NCI-H345 treated with DMSO at 0.1 percent for 48 hours (cell line): ENCODE results near the gene SIK3.

Source experiments
- DNase-seq: peaks from one replicate; lab custom pipeline; 2025; ENCODE audit not compliant: unreplicated experiment; lab: John Stamatoyannopoulos, UW

Gene SIK3

DNA sequence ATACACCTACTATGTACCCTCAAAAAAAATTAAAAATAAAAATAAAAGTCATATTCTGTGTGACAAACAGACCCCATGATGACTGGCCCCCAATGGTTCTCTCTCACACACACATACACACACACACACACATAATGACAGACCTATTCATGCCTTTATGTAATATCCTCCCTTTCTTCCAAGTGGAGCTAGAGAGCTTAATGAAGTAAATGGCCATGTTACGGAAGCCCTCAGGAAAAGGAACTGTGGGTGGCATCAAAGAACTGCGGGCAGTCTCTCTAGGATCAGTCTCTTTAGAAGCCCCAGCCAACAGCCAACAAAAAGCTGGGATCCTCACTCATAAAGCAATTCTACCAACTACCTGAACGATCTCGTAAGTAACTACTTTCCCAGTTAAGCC lies 125.5 kb downstream of the SIK3 start:
- no peak for DNase-seq

DNA sequence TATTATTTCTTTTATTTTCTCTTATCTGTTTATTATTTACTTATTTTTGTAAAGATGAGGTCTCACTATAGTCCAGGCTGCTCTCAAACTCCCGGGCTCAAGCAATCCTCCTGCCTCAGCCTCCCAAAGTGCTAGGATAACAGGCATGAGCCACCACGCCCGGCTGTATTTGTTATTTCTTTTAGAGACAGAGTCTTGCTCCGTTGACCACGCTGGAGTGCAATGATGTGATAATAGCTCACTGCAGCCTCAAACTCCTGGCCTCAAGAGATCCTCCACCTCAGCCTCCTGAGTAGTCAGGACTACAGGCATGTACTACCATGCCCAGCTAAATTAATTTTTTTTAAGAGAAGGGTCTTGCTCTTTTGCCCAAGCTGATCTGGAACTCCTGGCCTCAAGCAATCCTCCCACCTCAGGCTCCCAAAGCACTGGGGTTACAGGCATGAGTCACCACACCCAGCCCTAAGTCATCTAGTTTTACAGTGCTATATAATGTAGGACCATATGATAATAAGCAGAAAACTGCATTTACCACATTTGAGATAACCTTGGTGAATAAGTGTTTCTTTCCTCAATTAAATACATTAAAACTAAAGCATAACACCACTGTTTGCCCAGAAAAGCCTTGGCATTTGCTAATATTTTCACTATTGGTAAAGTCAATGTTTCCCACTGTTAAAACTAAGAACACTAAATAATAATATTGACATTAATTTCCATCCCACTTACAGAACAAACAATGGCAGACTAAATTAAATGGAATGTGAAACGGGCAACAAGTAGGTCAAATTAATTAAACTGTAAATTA lies 127.5 kb downstream of the SIK3 start:
- no peak for DNase-seq

DNA sequence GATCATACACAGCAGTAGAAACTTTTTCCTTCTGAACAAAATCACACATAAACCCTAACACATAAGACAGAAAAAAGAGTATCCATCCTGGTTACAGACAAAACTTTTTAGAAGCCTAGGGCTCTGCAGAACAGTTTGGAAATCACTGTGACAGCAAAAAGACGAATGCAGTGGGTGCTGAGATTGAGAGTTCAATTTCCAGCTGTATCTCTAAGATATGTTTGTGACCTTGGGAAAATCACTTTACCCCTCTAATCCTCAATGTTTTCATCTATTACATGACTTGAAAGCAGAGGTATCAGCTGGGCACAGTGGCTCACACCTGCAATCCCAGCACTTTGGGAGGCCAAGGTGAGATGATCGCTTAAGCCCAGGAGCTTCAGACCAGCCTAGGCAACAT lies 128.5 kb downstream of the SIK3 start:
- DNase-seq = no peak

DNA sequence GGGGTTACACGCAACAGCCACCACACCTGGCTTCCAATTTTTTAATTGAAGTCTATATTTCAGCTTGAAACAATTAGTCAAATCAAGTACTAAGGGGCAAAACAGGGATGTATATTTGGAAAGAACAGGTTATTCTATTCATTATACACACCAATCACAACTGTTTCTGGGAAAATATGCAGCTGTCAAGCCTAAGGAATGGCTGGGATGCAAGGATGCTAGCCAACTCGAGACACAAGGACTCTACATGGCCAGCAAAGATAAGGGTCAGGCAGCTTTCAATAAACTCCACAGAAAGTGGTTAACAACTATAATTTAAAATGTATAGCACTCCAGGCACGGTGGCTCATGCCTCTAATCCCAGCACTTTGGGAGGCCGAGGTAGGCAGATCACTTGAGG lies 134.0 kb downstream of the SIK3 start:
- no peak for DNase-seq

DNA sequence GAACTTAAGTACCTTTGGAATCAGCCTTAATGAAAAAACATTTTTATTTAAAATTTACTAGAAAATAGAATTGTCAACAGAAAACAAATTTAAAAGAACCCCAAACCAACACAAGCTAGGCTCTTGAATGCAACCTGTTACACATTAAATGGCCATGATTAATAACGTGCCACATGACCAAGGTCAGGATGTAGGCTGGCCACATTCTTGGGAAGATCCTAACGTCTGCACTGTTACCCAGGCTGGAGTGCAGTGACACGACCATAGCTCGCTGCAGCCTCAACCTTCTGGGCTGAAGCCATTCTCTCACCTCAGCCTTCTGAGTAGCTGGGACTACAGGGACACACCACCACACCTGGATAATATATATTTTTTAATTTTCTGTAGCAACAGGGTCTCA lies 134.4 kb downstream of the SIK3 start:
- no peak for DNase-seq

DNA sequence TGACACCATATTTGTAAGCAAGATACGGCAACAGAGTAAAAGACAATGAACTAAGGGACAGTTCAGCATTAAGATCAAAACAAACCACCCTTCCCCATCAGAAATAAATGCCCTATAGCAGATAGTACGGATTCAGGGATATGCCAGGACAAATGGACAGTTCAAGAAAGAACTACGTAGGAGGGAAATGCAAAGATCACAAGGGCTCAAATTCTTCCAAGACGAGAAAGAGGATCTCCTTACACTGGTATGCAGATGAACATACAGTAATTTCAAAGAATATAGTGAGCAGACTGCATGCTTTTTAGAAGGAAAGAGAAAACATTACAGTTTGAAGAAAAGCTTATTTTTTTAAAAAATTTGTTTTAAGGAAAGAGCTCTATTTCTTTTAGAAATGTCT lies 136.1 kb downstream of the SIK3 start:
- no peak for DNase-seq

DNA sequence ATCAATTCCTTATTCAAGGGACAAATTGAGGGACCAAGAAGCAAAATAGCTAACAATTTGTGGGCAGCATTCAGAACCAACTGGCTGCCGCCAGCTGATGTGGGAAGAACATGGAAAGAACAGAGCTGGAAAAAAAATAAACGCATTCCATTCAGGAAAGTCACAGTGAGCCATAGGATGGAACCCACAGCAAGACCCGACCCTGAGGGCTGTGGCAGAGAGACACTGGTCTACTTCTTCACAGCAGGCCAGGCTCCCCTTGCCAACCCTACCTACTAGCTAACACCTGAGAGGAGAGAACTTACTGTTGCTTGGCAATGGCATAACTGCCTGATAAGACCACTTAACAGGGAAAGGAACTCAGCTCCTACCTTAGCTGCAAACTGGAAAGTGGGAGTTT lies 137.3 kb downstream of the SIK3 start:
- no peak for DNase-seq

DNA sequence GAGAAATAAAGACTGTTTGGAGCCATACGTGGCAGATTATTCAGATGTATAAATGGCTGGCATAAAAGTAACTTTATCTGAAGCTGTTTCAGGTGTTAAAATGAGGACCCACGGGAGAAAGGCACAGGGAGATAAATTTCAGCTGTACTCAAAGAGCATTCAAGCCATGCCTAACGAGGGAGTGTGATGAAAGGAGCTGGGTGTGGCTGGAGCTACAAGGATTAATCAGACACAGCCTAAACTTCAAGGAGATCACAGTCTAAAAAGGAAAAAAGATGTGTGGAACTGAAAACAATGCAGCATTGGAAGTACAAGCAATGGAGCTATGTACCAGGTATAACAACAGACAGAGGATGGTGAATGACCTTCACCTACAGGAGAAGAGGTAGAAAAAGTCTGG lies 140.0 kb downstream of the SIK3 start:
- no peak for DNase-seq

DNA sequence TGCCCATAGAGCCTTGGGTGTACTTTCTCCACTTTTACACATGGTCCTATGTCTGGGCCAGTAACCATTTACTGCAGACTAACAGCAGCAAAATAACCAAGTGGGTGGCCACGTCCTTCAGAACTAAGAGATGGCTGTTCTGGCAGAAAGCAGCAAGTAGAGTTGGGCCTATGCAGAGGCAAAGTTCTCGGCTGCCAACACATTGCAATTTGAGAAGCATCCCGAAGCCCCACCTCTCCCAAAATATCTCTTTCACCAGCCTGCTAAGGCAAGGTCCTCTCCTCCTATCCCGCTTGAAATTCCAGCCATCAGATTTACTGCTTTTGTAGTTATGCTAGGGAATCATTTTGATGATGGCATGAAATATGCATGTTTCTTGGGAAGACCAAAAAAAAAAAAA lies 142.3 kb downstream of the SIK3 start:
- no peak for DNase-seq

DNA sequence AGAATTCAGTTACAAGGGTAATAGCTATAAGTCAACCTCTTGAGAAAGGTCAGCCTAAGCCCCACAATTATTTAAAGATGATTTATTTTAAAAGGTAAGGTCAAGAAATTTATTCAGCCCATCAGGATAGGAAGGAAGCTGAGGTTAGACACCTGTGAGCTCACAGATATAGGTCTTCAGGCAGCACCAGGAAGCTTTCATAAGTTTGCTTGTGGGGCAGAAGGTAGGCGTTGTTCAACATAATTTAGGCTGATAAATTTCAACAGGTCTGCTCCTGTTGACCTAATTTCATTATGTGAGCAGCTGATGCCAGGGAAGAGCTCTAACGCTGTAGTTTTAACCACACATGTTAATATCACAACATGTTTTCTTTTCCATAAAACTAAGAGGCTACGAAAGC lies 142.7 kb downstream of the SIK3 start:
- no peak for DNase-seq

DNA sequence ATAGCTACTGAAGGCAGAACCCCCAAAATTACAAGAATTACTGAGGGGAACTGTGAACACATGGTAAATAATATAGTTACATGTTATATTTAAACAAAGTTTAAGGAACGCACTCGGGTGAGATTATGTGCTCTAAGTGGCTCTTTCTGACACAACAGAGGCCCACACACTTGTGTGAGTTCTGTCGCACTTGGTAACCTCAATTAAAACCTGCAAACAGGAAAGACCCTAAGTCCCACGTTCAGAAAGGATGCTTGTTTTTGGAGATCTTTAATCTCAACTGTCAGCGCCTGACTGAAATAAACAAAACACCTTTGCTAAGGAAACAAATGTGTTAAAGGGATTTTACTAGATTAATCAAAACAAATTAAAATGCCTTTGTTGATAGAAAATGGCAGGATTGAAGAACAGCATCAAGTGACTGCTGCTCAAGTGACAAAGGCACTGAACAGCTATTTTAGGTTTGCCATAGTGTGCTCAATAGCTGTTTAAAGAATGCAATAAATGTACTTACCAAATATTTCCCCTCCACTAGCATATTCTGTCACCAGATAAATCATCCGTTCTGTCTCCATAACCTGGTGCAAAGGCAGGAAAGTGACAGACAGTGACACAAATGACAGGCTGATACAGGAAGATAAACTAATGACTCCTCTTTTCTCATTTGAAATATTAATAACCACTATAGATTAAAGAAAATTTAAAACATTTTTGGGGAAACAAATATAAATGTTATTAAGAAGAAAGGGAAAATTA lies 144.5 kb downstream of the SIK3 start:
- DNase-seq = no peak

DNA sequence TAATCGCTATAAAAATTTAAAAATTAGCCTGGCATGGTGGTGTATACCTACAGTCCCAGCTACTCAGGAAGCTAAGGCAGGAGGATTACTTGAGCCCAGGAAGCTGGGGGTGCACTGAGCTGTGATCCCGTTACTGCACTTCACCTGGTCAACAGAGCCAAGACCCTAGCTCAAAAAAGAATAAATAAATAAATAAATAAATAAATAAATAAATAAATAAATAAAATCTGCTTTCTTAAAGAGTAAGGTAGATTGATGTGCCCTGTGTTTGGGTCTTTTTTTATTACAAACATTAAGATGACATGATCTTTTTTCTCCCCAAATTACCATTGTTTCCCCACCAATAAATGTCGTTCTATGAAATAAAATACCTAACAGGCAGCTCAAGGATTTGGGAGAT lies 146.5 kb downstream of the SIK3 start:
- no peak for DNase-seq

DNA sequence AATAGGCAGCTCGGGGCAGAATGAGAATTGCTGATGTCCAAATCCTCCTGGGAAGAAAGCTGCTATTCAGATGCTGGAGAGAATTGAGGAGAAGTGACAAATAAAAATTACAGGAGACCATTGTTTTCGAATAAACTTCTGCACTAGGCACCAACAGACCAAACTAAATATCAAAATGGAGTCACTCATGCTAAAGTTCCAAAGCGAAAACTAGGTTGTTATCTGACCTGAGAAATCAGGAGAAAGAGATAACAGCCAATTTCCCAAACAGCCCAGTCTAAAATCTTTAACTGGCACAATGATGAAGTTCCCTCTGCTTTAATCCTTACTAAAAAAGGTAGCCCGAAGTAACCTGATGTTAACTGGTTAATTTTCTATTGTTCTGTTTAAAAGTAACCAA lies 148.0 kb downstream of the SIK3 start:
- no peak for DNase-seq

DNA sequence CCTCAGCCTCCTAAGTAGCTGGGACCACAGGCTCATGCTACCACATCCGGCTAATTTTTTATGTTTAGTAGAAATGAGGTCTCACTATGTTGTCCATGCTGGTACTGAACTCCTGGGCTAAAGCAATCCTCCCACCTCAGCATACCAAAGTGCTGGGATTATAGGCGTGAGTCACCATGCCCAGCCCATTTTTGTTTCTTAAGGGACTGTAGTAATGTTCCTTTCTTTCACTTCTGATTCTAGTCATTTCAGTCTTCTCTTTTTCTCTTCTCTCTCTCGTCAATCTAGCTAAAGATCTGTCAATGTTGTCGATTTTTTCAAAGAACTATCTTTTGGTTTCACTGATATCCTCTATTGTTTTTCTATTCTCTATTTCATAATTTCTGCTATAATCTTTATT lies 149.8 kb downstream of the SIK3 start:
- no peak for DNase-seq

DNA sequence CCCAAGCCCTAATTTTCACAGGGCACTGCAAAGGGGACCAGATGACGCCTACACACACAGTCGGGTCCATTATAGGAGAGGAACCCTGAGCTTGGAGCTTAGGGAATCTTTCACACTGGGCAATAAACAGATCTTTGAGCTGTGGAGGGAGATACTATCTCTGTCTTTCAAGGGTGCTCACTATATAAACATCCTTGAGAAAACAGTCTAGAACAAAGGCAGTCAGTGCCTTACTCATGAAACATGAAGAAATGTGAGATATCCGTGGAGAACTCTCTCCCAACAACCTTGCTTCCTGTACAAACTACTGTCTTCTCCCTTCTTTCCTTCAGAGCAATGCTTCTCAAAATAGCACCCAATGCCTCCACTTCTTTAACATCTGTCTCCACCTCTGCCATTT lies 151.8 kb downstream of the SIK3 start:
- no peak for DNase-seq

DNA sequence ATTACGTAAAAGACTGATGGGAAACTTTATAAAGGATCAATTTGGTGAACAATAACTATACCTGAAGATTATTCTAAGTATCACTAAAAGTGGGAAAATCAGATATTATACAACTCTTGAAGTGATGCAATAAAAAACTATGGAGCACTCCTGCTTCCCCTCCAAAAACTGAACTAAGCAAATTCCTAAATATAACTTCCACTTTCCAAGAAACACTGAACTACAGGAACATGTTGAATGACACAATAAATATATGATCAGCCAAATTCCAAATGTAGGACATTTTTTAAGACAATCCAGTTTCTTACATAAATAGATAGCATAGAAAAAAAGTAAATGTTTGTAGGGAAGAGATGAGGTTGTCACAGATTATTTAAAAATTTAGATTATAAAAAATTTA lies 158.7 kb downstream of the SIK3 start:
- no peak for DNase-seq

DNA sequence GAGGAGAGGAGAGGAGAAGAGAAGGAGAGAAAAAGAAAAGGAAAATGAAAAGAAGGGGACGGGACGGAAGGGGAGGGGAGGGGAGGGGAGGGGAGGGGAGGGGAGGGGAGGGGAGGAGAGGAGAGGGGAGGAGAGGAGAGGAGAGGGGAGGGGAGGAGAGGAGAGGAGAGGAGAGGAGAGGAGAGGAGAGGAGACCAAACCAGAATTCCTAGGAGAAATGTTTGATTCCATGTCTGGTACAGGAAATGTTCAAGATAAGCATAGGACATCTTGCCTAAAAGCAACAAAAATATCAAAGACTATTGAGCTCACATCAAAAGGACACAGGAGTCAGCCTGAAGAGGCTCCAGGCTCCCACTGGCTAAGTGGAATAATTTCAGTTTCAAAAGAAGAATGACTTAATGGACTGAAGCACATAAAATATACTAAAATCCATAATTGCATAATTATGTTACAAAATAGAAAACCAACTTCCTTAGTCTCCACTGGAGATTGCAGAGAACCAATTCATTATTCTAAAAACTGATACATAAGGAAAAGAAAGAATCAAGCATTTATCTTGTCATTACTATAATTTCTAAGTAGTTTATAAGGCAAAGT lies 159.7 kb downstream of the SIK3 start:
- no peak for DNase-seq

DNA sequence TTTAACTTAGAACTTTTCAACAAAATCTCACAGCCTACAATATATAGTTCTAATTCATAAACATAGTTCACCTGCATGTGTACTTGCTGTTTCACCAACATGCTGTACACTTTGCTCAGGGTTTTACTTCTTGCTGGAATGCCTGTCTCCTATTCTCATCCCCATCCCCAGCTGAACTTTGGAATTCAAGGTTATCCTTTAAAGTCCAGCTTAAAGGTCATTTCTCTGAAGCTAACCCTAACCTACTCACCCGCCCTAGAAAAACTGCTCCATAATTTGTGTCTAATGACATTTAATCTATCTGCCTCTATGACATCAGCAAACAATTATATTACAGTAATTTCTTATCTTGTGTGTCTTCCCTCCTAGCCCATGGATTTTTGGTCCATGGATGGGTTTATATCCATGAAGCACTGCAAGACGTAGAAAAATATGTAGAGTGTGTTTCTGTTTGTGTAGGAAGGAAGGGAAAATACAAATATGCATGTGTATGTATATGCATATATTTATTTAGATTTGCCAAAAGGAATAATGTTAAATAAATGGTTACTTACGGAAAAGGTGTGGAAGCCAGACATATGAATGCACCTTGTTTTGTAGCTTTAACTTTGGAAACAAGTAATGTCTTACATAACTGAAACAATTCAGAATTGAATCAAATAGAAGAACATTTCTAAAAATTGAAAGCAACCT lies 161.3 kb downstream of the SIK3 start:
- DNase-seq = no peak

DNA sequence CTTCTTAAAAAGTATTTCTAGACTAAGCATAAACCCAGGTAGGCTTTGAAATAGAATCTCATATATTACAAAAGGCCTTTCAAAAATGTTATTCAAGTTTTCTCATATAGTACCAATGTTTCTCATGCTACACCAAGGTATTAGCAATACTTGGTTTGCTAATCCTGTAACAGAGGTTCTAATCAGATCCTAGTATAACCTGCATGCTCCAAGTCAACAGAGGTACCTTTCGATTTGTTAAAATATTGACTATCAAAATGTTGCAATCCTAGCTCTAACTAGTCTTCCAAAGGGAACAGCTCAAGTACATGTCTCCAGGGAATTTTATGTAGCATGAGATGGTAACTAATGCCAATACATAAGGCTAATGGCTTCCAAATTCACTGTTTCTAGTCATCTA lies 162.7 kb downstream of the SIK3 start:
- no peak for DNase-seq

DNA sequence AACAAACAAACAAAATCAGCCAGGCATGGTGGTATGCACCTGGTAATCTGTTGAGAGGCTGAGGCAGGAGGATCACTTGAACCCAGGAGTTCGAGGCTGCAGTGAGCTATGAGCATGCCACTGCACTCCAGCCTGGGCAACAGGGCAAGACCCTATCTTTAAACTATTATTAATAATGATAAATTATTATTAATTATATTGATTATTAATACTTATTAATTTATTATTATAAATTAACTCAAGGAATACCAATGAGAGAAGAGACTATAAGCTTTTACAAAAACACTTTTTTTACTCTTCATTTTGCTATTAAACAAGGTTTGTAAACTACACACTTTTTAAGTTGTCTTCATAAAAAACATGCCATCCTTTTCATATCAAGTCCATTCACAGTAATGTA lies 163.1 kb downstream of the SIK3 start:
- DNase-seq = no peak

DNA sequence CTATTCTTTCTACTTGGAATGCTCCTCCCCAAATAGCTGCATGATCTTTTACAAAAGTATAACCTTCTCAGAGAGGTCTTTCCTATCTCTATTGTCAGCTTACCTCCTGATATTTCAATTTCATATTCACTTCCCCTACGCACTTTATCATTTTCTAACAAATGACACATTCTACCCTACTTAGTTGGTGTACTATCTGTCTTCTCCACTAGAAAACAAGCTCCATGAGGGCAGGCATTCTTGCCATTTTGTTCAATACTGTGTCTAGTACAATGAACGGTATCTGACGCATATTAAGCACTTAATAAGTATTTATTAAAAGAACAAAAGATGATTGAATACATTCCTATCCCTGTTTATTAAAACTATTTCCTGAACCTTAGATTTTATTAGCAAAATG lies 164.3 kb downstream of the SIK3 start:
- DNase-seq = no peak

DNA sequence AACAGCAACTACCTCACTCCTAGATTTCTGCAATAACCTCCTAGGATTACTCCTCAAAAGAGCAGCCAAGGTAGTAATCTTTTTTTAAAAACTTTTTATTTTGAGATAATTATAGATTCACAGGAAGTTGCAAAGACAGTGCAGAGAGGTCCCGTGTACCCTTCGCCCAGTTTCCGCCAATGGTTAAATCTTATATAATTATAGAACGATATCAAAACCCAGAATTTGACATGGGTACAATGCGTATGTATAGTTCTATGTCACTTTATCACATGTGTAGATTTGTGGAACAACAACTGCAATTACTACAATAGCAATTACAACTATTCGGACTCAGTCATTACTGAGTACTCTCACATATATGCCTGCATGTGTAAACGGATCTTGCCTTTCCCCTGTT lies 166.0 kb downstream of the SIK3 start:
- no peak for DNase-seq
